HepG2 (cell line): ENCODE measurements around the gene IMPDH1. TPM values are rescaled to one million over a fixed set of nuclear protein-coding genes. Genes with fewer than 3 reads are reported as not detected.
A peak's percentile ranks its signal among the peaks of the same experiment; 100 is the strongest.

Experiments used
- ATF1 ChIP-seq: IDR thresholded peaks from 2 replicates; pipeline ENCODE4 v1.6.1; 2016; ENCODE audit warnings: mild to moderate bottlenecking, control low read depth
- CCDC6 ChIP-seq: sonication (generic); formaldehyde crosslinking; IDR thresholded peaks from 2 replicates; pipeline ENCODE4 v1.8.1; 2022; ENCODE audit warnings: mild to moderate bottlenecking, missing genetic modification reagents, moderate library complexity
- ELF4 ChIP-seq: sonication (generic); formaldehyde crosslinking; IDR thresholded peaks from 2 replicates; pipeline ENCODE4 v1.5.0; 2020; ENCODE audit warnings: missing genetic modification reagents, mild to moderate bottlenecking, moderate library complexity, borderline replicate concordance
- HOXA3 ChIP-seq: sonication (generic); formaldehyde crosslinking; IDR thresholded peaks from 2 replicates; pipeline ENCODE4 v1.5.0; 2020; ENCODE audit warnings: missing genetic modification reagents
- MXI1 ChIP-seq: IDR thresholded peaks from 3 replicates; pipeline ENCODE4 v1.6.1; 2012; ENCODE audit warnings: low read depth, low read length, inconsistent platforms, borderline replicate concordance
- MYC ChIP-seq: sonication (generic); formaldehyde crosslinking; IDR thresholded peaks from 2 replicates; pipeline ENCODE4 v1.9.0; 2021; ENCODE audit warnings: missing genetic modification reagents, borderline replicate concordance
- SALL1 ChIP-seq: sonication (generic); formaldehyde crosslinking; IDR thresholded peaks from 2 replicates; pipeline ENCODE4 v1.8.0; 2022; ENCODE audit warnings: mild to moderate bottlenecking, missing genetic modification reagents
- TP53 ChIP-seq: sonication (generic); formaldehyde crosslinking; conservative IDR thresholded peaks from 2 replicates; pipeline ENCODE4 v1.4.0; 2020; ENCODE audit warnings: missing genetic modification reagents
- ZNF570 ChIP-seq: sonication (generic); formaldehyde crosslinking; IDR thresholded peaks from 2 replicates; pipeline ENCODE4 v1.4.0; 2020; ENCODE audit warnings: mild to moderate bottlenecking, missing genetic modification reagents, borderline replicate concordance
- ZNF839 ChIP-seq: sonication (generic); formaldehyde crosslinking; IDR thresholded peaks from 2 replicates; pipeline ENCODE4 v1.4.0; 2020; ENCODE audit warnings: missing genetic modification reagents, mild to moderate bottlenecking, borderline replicate concordance
- polyA plus RNA-seq, 8 experiments: library from polyadenylated mRNA; depleted of rRNA in 3 of 8; stranded (reverse) in 7 of 8; unstranded in 1 of 8; fragments of >200 nt; fragmentation: Illumina TruSeq in 4 of 8; extraction: Trizol in 4 of 8; gene quantifications; 2 replicates each; pipeline versions ENCODE4 v1.2.1 to v1.2.3, GENCODE V29; 2011 to 2016; ENCODE audit warnings: low read depth in 4 of 8, missing spikeins in 1 of 8, mixed read lengths in 1 of 8; ENCODE audit not compliant: insufficient read depth in 1 of 8
- total RNA-seq, 5 experiments: library from RNA; depleted of rRNA; stranded (reverse); fragments of >200 nt; fragmentation: Illumina TruSeq; extraction: Trizol; gene quantifications; 2 replicates each; pipeline ENCODE4 v1.2.3, GENCODE V29; 2016; ENCODE audit warnings: low read depth in 1 of 5
- TF ChIP-seq, protein P1 (sequence below): sonication (generic); formaldehyde crosslinking; IDR thresholded peaks from 2 replicates; pipeline ENCODE4 v1.5.1; 2020; ENCODE audit warnings: mild to moderate bottlenecking, missing genetic modification reagents, moderate library complexity
- TF ChIP-seq, protein P2 (sequence below): sonication (generic); formaldehyde crosslinking; IDR thresholded peaks from 2 replicates; pipeline ENCODE4 v1.4.0; 2020; ENCODE audit warnings: mild to moderate bottlenecking, missing genetic modification reagents
- TF ChIP-seq, protein P3 (sequence below): sonication (generic); formaldehyde crosslinking; IDR thresholded peaks from 2 replicates; pipeline ENCODE4 v1.5.1; 2020; ENCODE audit warnings: missing genetic modification reagents, mild to moderate bottlenecking, borderline replicate concordance
- TF ChIP-seq, protein P4 (sequence below): sonication (generic); formaldehyde crosslinking; IDR thresholded peaks from 2 replicates; pipeline ENCODE4 v1.8.1; 2023; ENCODE audit warnings: mild to moderate bottlenecking, moderate library complexity, missing genetic modification reagents
- TF ChIP-seq, protein P5 (sequence below), 2 experiments: fragments of 450-650 bp in 1 of 2; sonication (generic) in 1 of 2; formaldehyde crosslinking; IDR thresholded peaks; 2 replicates each; pipeline versions ENCODE4 v1.5.0 to v1.8.0; 2020 to 2022; ENCODE audit warnings: mild to moderate bottlenecking in 1 of 2, missing genetic modification reagents in 1 of 2
- TF ChIP-seq, protein P6 (sequence below): sonication (generic); formaldehyde crosslinking; IDR thresholded peaks from 2 replicates; pipeline ENCODE4 v1.4.0; 2020; ENCODE audit warnings: missing genetic modification reagents, mild to moderate bottlenecking, borderline replicate concordance
- TF ChIP-seq, protein P7 (sequence below): sonication (generic); formaldehyde crosslinking; conservative IDR thresholded peaks from 2 replicates; pipeline ENCODE4 v1.8.0; 2022; ENCODE audit warnings: missing genetic modification reagents

IMPDH1 gene
- total and polyA plus RNA-seq, 2 of the 13 experiments (the other 11 are each of a cell fraction or from before 2014, with no cell fraction given), result 22.8 to 34.0 TPM

DNA sequence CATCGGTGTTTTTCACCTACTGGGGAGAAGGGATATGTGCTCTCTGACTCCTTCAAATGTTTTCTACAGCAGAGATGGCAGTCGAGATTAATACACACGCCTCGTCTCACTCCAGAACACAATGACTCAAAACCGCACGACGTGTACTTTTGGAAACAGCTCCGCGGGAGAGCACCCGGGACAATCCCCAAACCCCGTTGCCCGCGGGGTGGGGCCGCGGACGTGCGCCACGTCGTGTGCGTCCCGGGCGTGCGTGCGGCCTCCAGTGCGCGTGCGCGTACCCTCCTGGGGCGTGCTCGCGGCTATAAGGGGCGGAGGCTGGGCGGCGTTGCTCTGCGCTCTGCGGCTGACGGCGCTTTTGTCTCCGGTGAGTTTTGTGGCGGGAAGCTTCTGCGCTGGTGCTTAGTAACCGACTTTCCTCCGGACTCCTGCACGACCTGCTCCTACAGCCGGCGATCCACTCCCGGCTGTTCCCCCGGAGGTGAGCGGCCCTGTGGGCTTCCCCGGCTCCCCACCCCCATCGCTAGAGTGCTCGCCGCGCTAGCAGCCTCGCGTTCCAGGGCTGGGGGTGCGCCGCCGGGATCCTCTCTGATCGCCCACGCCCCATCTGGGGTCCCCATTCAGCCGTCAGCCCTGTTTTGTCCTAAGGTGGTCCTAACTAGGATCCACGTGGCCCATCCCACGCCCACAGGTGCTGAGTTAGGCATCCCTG is 45.9 kb upstream of the IMPDH1 start, which contains the start of gene HILPDA (continued):
- TF ChIP-seq, protein P1, sequence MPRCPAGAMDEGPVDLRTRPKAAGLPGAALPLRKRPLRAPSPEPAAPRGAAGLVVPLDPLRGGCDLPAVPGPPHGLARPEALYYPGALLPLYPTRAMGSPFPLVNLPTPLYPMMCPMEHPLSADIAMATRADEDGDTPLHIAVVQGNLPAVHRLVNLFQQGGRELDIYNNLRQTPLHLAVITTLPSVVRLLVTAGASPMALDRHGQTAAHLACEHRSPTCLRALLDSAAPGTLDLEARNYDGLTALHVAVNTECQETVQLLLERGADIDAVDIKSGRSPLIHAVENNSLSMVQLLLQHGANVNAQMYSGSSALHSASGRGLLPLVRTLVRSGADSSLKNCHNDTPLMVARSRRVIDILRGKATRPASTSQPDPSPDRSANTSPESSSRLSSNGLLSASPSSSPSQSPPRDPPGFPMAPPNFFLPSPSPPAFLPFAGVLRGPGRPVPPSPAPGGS, result peak; percentile 84
- TF ChIP-seq, protein P2, sequence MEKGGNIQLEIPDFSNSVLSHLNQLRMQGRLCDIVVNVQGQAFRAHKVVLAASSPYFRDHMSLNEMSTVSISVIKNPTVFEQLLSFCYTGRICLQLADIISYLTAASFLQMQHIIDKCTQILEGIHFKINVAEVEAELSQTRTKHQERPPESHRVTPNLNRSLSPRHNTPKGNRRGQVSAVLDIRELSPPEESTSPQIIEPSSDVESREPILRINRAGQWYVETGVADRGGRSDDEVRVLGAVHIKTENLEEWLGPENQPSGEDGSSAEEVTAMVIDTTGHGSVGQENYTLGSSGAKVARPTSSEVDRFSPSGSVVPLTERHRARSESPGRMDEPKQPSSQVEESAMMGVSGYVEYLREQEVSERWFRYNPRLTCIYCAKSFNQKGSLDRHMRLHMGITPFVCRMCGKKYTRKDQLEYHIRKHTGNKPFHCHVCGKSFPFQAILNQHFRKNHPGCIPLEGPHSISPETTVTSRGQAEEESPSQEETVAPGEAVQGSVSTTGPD (CRISPR knock-in tag), result no peak
- TF ChIP-seq TP53 (CRISPR knock-in tag), result no peak
- TF ChIP-seq, protein P3, sequence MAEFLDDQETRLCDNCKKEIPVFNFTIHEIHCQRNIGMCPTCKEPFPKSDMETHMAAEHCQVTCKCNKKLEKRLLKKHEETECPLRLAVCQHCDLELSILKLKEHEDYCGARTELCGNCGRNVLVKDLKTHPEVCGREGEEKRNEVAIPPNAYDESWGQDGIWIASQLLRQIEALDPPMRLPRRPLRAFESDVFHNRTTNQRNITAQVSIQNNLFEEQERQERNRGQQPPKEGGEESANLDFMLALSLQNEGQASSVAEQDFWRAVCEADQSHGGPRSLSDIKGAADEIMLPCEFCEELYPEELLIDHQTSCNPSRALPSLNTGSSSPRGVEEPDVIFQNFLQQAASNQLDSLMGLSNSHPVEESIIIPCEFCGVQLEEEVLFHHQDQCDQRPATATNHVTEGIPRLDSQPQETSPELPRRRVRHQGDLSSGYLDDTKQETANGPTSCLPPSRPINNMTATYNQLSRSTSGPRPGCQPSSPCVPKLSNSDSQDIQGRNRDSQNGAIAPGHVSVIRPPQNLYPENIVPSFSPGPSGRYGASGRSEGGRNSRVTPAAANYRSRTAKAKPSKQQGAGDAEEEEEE, result peak; percentile 30; the same call in 1 of the 2 replicates
- no peak for TF ChIP-seq ELF4
- TF ChIP-seq ZNF570 (CRISPR knock-in tag), result no peak
- TF ChIP-seq MXI1, result peak; percentile 73; the same call in 1 of the 3 replicates
- TF ChIP-seq, protein P4, sequence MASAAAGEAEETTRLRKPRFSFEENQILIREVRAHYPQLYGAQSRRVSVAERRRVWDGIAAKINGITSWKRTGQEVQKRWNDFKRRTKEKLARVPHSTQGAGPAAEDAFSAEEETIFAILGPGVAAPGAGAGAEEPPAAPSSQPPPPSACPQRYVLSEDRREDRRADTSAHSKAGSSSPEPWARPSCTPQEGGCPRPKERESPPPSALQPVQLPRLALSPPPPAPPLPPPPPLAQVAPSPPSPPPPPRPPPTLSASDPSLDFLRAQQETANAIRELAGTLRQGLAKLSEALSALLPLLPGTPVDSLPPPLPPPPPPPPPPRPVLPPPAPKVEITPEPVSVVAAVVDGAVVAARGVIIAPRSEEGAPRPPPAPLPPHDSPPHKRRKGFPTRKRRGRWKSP (CRISPR knock-in tag), result peak; percentile 90
- TF ChIP-seq, protein P5, sequence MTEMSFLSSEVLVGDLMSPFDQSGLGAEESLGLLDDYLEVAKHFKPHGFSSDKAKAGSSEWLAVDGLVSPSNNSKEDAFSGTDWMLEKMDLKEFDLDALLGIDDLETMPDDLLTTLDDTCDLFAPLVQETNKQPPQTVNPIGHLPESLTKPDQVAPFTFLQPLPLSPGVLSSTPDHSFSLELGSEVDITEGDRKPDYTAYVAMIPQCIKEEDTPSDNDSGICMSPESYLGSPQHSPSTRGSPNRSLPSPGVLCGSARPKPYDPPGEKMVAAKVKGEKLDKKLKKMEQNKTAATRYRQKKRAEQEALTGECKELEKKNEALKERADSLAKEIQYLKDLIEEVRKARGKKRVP (CRISPR knock-in tag; IDR thresholded peaks at IDR 0.05), result 0 out of 4 replicates have a peak, but pooled peaks of 1 of the 2 experiments have one; percentile 17
- TF ChIP-seq HOXA3 (CRISPR knock-in tag), result peak; percentile 71
- TF ChIP-seq, protein P6, sequence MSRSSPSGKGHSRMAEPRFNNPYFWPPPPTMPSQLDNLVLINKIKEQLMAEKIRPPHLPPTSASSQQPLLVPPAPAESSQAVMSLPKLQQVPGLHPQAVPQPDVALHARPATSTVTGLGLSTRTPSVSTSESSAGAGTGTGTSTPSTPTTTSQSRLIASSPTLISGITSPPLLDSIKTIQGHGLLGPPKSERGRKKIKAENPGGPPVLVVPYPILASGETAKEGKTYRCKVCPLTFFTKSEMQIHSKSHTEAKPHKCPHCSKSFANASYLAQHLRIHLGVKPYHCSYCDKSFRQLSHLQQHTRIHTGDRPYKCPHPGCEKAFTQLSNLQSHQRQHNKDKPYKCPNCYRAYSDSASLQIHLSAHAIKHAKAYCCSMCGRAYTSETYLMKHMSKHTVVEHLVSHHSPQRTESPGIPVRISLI (CRISPR knock-in tag), result no peak; the same call in 1 of the 2 replicates
- peak; percentile 77; the same call in 1 of the 2 replicates for TF ChIP-seq MYC
- peak; percentile 75 for TF ChIP-seq SALL1 (CRISPR knock-in tag)
- TF ChIP-seq CCDC6, result peak; percentile 32; the same call in 1 of the 2 replicates
- TF ChIP-seq, protein P7, sequence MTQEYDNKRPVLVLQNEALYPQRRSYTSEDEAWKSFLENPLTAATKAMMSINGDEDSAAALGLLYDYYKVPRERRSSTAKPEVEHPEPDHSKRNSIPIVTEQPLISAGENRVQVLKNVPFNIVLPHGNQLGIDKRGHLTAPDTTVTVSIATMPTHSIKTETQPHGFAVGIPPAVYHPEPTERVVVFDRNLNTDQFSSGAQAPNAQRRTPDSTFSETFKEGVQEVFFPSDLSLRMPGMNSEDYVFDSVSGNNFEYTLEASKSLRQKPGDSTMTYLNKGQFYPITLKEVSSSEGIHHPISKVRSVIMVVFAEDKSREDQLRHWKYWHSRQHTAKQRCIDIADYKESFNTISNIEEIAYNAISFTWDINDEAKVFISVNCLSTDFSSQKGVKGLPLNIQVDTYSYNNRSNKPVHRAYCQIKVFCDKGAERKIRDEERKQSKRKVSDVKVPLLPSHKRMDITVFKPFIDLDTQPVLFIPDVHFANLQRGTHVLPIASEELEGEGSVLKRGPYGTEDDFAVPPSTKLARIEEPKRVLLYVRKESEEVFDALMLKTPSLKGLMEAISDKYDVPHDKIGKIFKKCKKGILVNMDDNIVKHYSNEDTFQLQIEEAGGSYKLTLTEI (CRISPR knock-in tag), result no peak
- no peak; the same call in 1 of the 2 replicates for TF ChIP-seq ZNF839 (CRISPR knock-in tag)
- TF ChIP-seq ATF1, result no peak
